ENCODE measurements around the gene DAPK1.

DAPK1 gene

GRCh38 chr9:87749335-87750035, 251.8 kb downstream of the DAPK1 start:
- H3K27ac Mint-ChIP-seq = no peak overlapping the region
- peaks cover 9% of the 10 kb centered on the region for H3K9me3 Mint-ChIP-seq
- H3K36me3 Mint-ChIP-seq (ENCODE audit: low read depth) = no peaks in the 10 kb centered on the region
- no peaks in the 10 kb centered on the region for H3K4me1 Mint-ChIP-seq
- peaks cover 7% of the 10 kb centered on the region for H3K27me3 Mint-ChIP-seq (ENCODE audit: low read depth)
- TF ChIP-seq CTCF (IDR thresholded peaks at IDR 0.05; ENCODE audit: unreplicated experiment in 3 of 3) = no peak
- H3K4me3 Mint-ChIP-seq = no peak overlapping the region

GRCh38 chr9:87750726-87751125, 253.1 kb downstream of the DAPK1 start:
- no peaks in the 10 kb centered on the region for H3K36me3 Mint-ChIP-seq (ENCODE audit: low read depth)
- peaks cover 13% of the 10 kb centered on the region for H3K9me3 Mint-ChIP-seq
- no peaks in the 10 kb centered on the region for H3K4me1 Mint-ChIP-seq
- H3K27me3 Mint-ChIP-seq (ENCODE audit: low read depth) = peaks cover 7% of the 10 kb centered on the region
- H3K4me3 Mint-ChIP-seq = no peak overlapping the region
- H3K27ac Mint-ChIP-seq = no peak overlapping the region
- no peak for TF ChIP-seq CTCF (IDR thresholded peaks at IDR 0.05; ENCODE audit: unreplicated experiment in 3 of 3)

GRCh38 chr9:87751423-87751822, 253.8 kb downstream of the DAPK1 start:
- Mint-ChIP-seq H3K4me3 (no peak overlapping the region), H3K27me3 (ENCODE audit: low read depth) (peaks cover 7% of the 10 kb centered on the region)
- TF ChIP-seq CTCF (IDR thresholded peaks at IDR 0.05; ENCODE audit: unreplicated experiment in 3 of 3) = no peak

GRCh38 chr9:87751868-87752267, 254.2 kb downstream of the DAPK1 start:
- Mint-ChIP-seq H3K27ac (no peak overlapping the region), H3K4me3 (no peak overlapping the region), H3K9me3 (peaks cover 13% of the 10 kb centered on the region), H3K27me3 (ENCODE audit: low read depth) (peaks cover 7% of the 10 kb centered on the region), H3K4me1 (no peaks in the 10 kb centered on the region), H3K36me3 (ENCODE audit: low read depth) (no peaks in the 10 kb centered on the region)
- no peak for TF ChIP-seq CTCF (IDR thresholded peaks at IDR 0.05; ENCODE audit: unreplicated experiment in 3 of 3)

More at GRCh38 chr9:87751423-87751822, 253.8 kb downstream of the DAPK1 start:
- no peaks in the 10 kb centered on the region for H3K4me1 Mint-ChIP-seq
- peaks cover 13% of the 10 kb centered on the region for H3K9me3 Mint-ChIP-seq
- H3K36me3 Mint-ChIP-seq (ENCODE audit: low read depth) = no peaks in the 10 kb centered on the region
- no peak overlapping the region for H3K27ac Mint-ChIP-seq

GRCh38 chr9:87753313-87753712, 255.6 kb downstream of the DAPK1 start:
- no peak for TF ChIP-seq CTCF (IDR thresholded peaks at IDR 0.05; ENCODE audit: unreplicated experiment in 3 of 3)
- H3K9me3 Mint-ChIP-seq = peaks cover 13% of the 10 kb centered on the region
- H3K27me3 Mint-ChIP-seq (ENCODE audit: low read depth) = peaks cover 7% of the 10 kb centered on the region
- no peaks in the 10 kb centered on the region for H3K36me3 Mint-ChIP-seq (ENCODE audit: low read depth)
- H3K27ac Mint-ChIP-seq = no peak overlapping the region
- no peak overlapping the region for H3K4me3 Mint-ChIP-seq
- no peaks in the 10 kb centered on the region for H3K4me1 Mint-ChIP-seq
